DMS53 treated with DMSO at 0.1 percent for 48 hours (cell line): ENCODE data around the gene ARMC5.
"Not testable (repeated sequence)": the region's sequence is repeated elsewhere in the genome, so short reads cannot be mapped to it uniquely, and the experiment has no call there.

ENCODE experiments used
- DNase-seq: peaks from one replicate; lab custom pipeline; 2025; ENCODE audit not compliant: unreplicated experiment; lab: John Stamatoyannopoulos, UW

Gene ARMC5

DNA sequence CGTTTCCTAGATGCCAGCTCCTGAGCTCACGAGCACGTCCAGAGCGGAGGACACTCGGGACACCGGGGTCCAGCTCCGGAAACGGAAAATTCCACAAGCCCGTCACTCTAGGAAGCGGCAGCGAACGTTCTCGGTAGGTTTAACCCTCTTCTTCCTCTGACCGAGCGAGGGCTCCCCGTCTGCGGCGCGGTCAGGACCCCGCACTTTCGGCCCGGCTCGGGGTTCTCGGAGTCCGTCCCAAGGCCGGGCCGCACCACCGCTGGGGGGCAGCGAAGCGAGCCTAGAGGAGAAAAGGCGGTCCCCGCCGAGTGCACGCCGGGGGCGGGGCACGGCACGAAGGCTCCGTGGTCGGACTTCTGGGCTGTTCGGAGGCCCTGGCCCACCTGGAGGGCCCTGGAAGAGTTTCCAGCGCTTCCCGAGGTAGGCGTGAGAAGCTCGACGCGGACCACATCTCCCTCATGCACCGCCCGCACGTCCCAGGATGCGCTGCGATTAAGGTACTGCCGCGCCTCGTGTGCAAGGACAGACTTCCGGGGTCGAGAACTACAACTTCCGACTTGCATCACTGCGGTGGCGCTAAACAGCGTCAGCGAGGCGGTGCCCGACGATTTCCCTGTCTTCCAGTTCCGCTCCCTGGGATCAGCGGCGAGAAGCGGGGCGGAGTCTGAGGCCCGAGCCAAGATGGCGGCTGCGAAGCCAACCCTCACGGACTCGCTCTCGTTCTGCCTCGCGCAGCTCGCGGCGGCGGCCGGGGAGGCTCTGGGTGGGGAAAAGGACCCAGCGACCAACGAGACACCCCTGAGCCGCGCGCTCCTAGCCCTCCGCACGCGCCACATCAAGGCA lies at the start of gene ARMC5:
TSS of gene ARMC5 (plus strand) at position 658 of the 843 bp plus-strand sequence. CDS start at position 682, 24 bp downstream.
- peak; percentile 88 for DNase-seq

DNA sequence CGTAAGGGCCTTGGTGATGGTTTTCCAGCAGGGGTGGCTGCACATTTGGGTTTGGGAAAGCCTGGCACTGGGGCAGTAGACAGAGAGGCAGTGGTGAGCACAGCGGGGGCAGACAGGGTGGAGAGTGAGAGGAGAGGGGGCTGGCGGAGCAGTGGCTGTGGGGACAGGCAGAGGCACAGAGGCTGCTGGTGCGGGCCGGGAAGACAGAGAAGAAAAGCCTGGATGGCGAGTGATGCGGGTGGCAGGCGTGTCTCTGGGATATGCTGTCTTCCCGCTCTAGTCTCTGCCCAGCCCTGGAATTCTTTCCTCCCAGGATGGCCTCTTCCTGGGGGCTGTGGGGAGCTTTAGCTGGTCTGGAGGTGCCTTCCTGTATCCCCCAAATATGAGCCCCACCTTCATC lies 49.2 kb upstream of the ARMC5 start:
- no peak for DNase-seq

DNA sequence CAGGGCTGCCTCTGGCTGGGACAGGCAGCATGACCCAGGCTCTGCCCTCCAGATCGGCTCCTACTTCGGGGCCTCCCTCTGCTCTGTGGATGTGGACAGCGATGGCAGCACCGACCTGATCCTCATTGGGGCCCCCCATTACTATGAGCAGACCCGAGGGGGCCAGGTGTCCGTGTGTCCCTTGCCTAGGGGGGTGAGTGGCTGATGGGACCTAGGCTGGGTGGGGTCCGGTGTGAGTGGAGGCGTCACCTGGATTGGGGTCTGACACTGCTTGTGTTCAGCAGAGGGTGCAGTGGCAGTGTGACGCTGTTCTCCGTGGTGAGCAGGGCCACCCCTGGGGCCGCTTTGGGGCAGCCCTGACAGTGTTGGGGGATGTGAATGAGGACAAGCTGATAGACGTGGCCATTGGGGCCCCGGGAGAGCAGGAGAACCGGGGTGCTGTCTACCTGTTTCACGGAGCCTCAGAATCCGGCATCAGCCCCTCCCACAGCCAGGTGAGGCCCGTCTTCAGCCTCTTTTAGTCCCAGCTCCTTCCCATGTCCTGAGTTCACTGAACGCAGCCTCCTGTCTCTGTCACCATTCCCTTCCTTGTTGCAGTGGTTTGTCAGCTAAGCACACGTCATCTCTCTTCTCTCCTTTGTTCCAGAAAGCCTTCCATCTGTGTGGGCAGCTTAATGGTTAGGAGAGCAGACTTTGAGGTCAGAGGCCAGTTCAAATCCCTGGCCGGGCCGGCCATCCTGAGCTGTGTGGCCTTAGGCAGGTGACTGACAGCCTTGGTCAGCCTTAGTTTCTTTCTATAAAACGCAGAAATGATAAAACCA lies 48.1 kb upstream of the ARMC5 start:
- no peak for DNase-seq

DNA sequence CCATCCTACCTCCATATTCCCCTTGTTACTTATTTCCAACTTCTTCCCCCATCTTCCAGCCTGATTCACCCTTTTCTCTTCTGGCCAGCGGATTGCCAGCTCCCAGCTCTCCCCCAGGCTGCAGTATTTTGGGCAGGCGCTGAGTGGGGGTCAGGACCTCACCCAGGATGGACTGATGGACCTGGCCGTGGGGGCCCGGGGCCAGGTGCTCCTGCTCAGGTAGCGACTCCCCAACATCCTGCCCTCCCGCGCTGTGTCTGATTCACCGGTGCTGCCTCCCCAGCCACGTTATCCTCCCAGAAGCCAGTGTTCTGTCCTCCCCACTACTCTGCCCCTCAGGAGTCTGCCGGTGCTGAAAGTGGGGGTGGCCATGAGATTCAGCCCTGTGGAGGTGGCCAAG lies 46.6 kb upstream of the ARMC5 start:
- DNase-seq: no peak

DNA sequence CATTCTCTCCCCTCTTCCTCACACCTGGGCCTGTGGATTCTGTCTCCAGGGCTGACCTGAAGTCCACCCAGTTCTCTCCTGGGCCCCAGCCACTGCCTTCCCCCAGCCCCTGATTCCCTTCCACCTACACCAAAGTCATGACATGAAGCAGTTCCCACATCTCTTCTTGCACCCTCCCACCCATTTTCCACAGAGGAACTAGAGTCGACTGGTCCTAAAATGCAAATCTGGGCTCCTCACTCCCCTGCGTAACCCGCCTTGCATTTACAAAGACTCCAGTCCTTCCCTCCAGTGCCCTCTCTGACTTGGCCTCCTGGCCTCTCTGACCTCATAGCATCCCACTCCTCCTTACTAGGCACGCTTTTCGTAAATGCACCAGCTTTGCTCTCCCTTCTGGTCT lies 45.9 kb upstream of the ARMC5 start:
- no peak for DNase-seq

GRCh38 chr16:31413943-31414342 lies 45.4 kb upstream of the ARMC5 start:
- no peak for DNase-seq

DNA sequence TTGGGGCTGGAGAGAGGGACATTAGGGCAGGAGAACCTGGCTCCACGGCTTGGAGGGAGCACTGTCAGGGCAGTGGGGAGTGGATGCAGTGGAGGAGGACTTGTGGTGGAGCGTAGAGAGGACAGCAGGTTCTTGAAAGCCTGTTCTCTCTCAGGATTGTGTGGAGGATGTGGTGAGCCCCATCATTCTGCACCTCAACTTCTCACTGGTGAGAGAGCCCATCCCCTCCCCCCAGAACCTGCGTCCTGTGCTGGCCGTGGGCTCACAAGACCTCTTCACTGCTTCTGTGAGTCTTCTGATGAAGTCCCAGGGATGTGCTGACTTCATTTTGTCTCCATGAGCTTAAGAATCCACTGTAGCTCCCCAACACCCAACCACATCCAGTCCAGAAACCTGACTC lies 44.6 kb upstream of the ARMC5 start:
- no peak for DNase-seq

- DNase-seq: no peak
Observed at GRCh38 chr16:31416371-31416770, 42.9 kb upstream of the ARMC5 start.

- not testable (repeated sequence) for DNase-seq
Observed at GRCh38 chr16:31417036-31417435, 42.3 kb upstream of the ARMC5 start.

GRCh38 chr16:31417916-31418315 lies 41.4 kb upstream of the ARMC5 start:
- DNase-seq: no peak

- no peak for DNase-seq
Observed at GRCh38 chr16:31420037-31420436, 39.3 kb upstream of the ARMC5 start.

DNA sequence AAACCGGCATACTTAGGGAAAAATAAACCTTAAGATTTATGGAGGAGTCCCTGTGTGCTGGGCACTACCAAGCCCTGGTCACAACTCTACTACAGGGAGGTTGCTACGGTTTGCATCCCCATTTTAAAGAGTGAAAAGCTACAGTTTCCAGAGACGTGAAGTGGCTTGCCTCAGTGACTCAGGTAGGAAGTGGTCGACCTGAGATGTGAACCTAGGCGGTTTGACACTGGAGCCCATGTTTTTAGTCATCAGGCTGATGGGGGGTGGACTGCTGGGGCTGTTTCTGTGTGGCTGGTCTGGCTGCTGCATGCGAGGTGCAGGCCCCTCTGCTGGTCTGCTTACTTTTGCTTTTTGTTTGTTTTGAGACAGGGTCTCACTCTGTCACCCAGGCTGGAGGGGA lies 37.7 kb upstream of the ARMC5 start:
- no peak for DNase-seq

DNA sequence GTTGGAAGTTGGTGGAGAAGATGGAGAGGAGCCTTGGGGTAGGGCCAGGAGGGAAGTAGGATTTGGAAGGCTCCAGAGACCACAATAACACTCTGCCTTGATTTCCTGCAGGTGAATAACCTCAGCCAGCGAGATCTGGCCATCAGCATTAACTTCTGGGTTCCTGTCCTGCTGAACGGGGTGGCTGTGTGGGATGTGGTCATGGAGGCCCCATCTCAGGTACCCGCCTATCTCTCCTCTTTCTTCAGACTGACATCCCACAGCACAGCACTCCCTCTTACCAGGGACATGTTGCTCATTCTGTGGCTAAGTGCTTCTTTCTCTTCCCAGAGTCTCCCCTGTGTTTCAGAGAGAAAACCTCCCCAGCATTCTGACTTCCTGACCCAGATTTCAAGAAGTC lies 36.1 kb upstream of the ARMC5 start:
- no peak for DNase-seq

DNA sequence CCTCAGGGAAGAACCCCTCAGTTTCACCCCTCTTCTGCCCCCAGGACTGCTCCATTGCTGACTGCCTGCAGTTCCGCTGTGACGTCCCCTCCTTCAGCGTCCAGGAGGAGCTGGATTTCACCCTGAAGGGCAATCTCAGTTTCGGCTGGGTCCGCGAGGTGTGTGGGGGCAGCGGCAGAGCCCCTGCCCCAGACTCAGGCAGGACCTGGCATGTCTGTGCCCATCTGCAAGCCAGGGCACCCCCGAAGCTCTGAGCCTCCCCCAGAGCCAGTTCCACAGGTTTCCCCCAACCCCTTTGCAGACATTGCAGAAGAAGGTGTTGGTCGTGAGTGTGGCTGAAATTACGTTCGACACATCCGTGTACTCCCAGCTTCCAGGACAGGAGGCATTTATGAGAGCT lies 35.5 kb upstream of the ARMC5 start:
- DNase-seq: no peak

DNA sequence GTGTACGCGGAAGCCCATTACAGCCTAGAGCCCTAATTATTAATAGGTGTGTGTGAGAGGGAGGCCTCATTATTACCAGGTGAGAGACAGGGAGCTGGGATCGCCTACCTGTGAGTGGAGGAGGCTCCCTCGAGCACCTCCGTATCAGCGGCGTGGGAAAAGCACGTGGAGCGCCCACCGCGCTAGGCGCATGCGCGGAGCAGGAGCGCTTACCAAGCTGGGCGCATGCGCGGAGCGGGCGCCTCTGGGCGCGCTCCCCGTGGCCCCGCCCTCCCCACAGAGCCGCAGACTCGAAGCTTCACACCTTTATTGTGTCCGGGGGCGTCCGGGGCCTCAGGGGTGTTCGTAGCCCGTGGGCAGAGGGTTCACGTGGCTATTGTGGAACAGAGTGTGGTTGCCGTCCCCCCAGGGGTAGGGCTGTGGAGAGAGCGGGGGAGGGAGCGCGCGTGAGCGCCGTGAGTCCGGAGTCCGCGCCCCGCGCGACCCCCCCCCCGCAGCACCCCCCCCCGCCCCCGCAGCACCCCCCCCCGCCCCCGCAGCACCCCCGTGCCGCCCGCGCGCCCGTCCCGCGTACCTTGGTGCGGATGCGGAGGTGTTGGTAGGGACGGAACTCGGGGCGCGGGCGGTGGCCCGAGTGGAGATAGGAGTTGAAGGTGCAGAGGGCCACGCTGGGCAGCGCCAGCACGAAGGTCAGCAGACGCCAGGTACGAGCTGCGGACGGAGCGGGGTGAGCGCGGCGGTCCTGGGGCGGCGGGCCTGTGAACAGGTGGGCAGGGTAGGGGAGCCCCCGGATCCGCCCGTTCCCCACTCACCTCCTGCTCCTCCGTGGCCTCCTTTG lies 31.6 kb upstream of the ARMC5 start:
- DNase-seq: no peak

GRCh38 chr16:31428279-31428597 lies 31.1 kb upstream of the ARMC5 start, which contains the start of gene COX6A2:
TSS of gene COX6A2 (minus strand) at chr16:31428360. CDS start at chr16:31428325, 35 bp downstream.
- DNase-seq: no peak

DNA sequence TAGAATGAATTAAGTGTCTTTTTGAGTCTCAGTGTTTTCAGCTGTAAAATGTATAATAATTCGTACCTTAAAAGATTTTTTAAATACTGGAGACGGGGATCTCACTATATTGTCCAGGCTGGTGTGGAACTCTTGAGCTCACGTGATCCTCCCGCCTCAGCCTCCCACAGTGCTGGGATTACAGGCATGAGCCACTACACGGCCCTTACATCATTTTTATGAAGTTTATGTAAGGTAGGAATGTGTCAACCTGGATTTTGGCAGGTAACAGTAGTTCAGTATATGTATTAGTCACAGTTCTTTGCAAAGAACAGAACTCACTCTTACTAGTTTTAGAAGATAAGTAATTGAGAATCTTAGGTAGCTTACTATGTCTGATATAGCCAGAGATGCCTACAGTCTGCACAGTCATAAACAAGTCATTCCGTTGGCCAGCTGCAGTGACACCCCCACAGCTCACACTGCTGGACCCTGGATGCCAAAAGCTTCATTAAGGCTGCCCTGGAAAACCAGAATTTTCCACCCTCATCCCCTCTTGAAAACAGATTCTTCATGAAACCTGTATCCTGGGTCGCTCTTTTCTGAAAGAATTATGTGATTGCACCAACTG lies 30.6 kb upstream of the ARMC5 start:
- DNase-seq: no peak

DNA sequence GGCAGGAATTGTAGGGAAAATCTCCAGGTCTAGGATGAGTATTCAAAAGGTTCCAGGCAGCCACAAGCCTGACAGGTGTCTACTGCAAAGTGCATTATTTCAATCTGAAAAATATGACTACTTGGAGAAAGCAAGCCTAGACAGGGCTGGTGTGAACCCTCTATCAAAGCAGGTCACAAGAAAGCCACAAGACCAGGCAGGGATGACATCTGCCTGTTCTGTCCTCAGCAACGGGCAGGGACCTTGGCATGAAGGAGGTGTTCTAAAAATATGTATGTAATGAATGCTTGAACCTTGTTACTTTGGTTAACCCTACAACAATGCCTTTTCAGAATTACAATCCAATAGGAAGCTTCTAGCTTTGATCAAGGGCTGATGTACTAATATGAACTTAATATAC lies 30.0 kb upstream of the ARMC5 start:
- no peak for DNase-seq

GRCh38 chr16:31429796-31430195 lies 29.5 kb upstream of the ARMC5 start:
- DNase-seq: no peak

DNA sequence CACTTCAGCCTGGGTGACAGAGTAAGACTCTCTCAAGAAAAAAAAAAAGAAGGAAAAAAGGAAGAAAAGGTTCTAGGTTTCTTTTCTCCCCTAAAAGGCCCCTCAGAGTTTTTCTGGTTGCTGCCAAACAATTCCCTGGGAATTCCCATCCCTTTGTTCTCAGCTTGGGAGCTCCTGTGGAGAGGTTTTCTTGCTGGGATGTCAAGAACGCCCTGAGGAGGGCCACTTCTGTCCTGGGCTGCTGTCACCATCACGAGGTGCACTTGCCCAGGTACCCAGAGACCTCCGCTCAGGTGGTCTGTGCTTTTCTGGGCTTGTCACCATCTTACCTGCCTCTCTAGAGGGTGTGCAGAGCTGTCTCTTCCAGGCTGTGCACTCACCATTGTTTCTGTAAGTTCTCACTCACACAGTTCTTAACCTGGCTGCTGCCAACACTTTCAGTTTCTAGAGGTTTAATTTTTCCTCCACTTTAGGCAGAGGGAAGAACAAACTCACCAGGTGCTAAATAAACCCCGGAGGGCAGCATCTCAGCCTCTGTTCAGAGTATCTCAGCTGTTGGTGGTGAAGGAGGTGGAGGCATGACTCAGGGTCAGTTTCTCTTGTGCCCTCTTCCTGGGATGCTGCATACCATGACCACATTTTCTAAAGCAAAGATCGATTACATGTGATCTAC lies 28.8 kb upstream of the ARMC5 start:
- no peak for DNase-seq
